ENCODE results near the gene UVRAG.
"Not testable (repeated sequence)": the region's sequence is repeated elsewhere in the genome, so short reads cannot be mapped to it uniquely, and the experiment has no call there.

DNA sequence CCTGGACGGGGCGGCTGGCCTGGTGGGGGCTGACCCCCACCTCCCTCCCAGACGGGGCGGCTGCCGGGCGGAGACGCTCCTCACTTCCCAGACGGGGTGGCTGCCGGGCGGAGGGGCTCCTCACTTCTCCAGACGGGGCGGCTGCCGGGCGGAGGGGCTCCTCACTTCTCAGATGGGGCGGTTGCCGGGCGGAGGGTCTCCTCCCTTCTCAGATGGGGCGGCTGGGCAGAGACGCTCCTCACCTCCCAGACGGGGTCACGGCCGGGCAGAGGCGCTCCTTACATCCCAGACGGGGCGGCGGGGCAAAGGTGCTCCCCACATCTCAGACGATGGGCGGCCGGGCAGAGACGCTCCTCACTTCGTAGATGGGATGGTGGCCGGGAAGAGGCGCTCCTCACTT lies 62.9 kb downstream of the UVRAG start:
- TF ChIP-seq POLR2A (IDR thresholded peaks at IDR 0.05; ENCODE audit: low read length); GATA1 (IDR thresholded peaks at IDR 0.05; ENCODE audit: low read depth, low read length): not testable (repeated sequence)
